Uterus (tissue), 4 donors: Measurements from ENCODE around the gene ELL2. TPM values are rescaled to one million over a fixed set of nuclear protein-coding genes. Genes with fewer than 3 reads are reported as not detected.

Experiments
- DNase-seq, 2 donors: peaks; one replicate each; pipeline ENCODE4 v3.0.0-alpha.2; 2019 to 2020
- H3K27ac ChIP-seq, 2 donors: fragments of 200-600 bp; sonication (generic); 1 replicate in 1 of 2; 2 replicates in 1 of 2; pipeline ENCODE4 v1.5.1; 2016 to 2018
- H3K27me3 ChIP-seq, 2 donors: fragments of 200-600 bp; sonication (generic); one replicate each; pipeline ENCODE4 v1.5.1; 2018 to 2019; ENCODE audit warnings: control low read depth in 1 of 2
- H3K36me3 ChIP-seq, 2 donors: fragments of 200-600 bp; sonication (generic); one replicate each; pipeline ENCODE4 v1.5.1; 2019; ENCODE audit warnings: control low read depth in 1 of 2
- H3K4me1 ChIP-seq, 2 donors: fragments of 200-600 bp; sonication (generic); one replicate each; pipeline ENCODE4 v1.5.1; 2018 to 2019; ENCODE audit warnings: control low read depth in 1 of 2
- H3K4me3 ChIP-seq, 2 donors: fragments of 200-600 bp; sonication (generic); 1 replicate in 1 of 2; 2 replicates in 1 of 2; pipeline ENCODE4 v1.5.1; 2018 to 2019; ENCODE audit warnings: mild to moderate bottlenecking in 1 of 2
- H3K9me3 ChIP-seq, 2 donors: fragments of 200-600 bp; sonication (generic); one replicate each; pipeline ENCODE4 v1.5.1; 2019; ENCODE audit warnings: control low read depth in 1 of 2
- CTCF ChIP-seq, 4 experiments: fragments of 200-600 bp in 2 of 4; fragments of 450-650 bp in 2 of 4; sonication (generic) in 2 of 4; IDR thresholded peaks; one replicate each; pipeline ENCODE4 v1.5.1; 2016 to 2019; ENCODE audit warnings: antibody characterized with exemption in 4 of 4, mild to moderate bottlenecking in 2 of 4, moderate library complexity in 1 of 4
- POLR2A ChIP-seq, 2 donors: fragments of 450-650 bp; IDR thresholded peaks; one replicate each; pipeline ENCODE4 v1.6.1; 2016; ENCODE audit warnings: antibody characterized with exemption in 2 of 2, mild to moderate bottlenecking in 1 of 2, moderate library complexity in 1 of 2
- intact Hi-C: fragments of 100-400 bp; cut with DNase I; formaldehyde crosslinking; loops from one replicate; pipeline ENCODE4 v1.15.1; 2023; ENCODE audit warnings: low total_unique reads
- total RNA-seq, 4 donors: library from RNA; depleted of rRNA in 3 of 4; stranded (reverse); fragments of >200 nt in 3 of 4; gene quantifications; one replicate each; pipeline versions ENCODE4 v1.1.0 to v1.2.4, GENCODE V29; 2014 to 2023
- donor health status: DM: yes; HTN: yes; CAD: no.

The ELL2 gene
- total RNA-seq, 4 donors from 2014 or later: 2.3 to 53.2 (median 16.0) TPM

GRCh38 chr5:95972196-95972595 is 10.5 kb upstream of the ELL2 start:
- no peak overlapping the region for H3K27ac ChIP-seq
- no peak for TF ChIP-seq POLR2A (IDR thresholded peaks at IDR 0.05)
- no peak for TF ChIP-seq CTCF (IDR thresholded peaks at IDR 0.05)
- no peaks in the 10 kb centered on the region for H3K27me3 ChIP-seq
- no peaks in the 10 kb centered on the region for H3K4me1 ChIP-seq
- DNase-seq: no peak
- intact Hi-C loops: no loop called here
- H3K9me3 ChIP-seq: no peaks in the 10 kb centered on the region
- H3K36me3 ChIP-seq: no peaks in the 10 kb centered on the region
- no peak overlapping the region for H3K4me3 ChIP-seq

GRCh38 chr5:95970359-95970704 is 8.7 kb upstream of the ELL2 start:
- H3K9me3 ChIP-seq: no peaks in the 10 kb centered on the region
- H3K4me3 ChIP-seq: no peak overlapping the region
- no peaks in the 10 kb centered on the region for H3K4me1 ChIP-seq
- H3K36me3 ChIP-seq: no peaks in the 10 kb centered on the region
- DNase-seq: no peak
- intact Hi-C loops: no loop called here
- H3K27me3 ChIP-seq: no peaks in the 10 kb centered on the region
- no peak overlapping the region for H3K27ac ChIP-seq
- no peak for TF ChIP-seq CTCF (IDR thresholded peaks at IDR 0.05)
- TF ChIP-seq POLR2A (IDR thresholded peaks at IDR 0.05): no peak

- Histone ChIP-seq H3K27ac (no peak overlapping the region), H3K36me3 (no peaks in the 10 kb centered on the region), H3K4me1 (no peaks in the 10 kb centered on the region), H3K27me3 (no peaks in the 10 kb centered on the region), H3K9me3 (no peaks in the 10 kb centered on the region), H3K4me3 (no peak overlapping the region)
- intact Hi-C loops: no loop called here
- TF ChIP-seq POLR2A (IDR thresholded peaks at IDR 0.05) (no peak), CTCF (IDR thresholded peaks at IDR 0.05) (no peak)
- no peak for DNase-seq
These were observed 8.2 kb upstream of the ELL2 start for GRCh38 chr5:95969651-95970358.

GRCh38 chr5:95969055-95969454 is 7.4 kb upstream of the ELL2 start:
- no peaks in the 10 kb centered on the region for H3K4me1 ChIP-seq
- H3K27me3 ChIP-seq: no peaks in the 10 kb centered on the region
- H3K4me3 ChIP-seq: no peak overlapping the region
- no peak for DNase-seq
- H3K36me3 ChIP-seq: no peaks in the 10 kb centered on the region
- no peak overlapping the region for H3K27ac ChIP-seq
- TF ChIP-seq POLR2A (IDR thresholded peaks at IDR 0.05): no peak
- no peak for TF ChIP-seq CTCF (IDR thresholded peaks at IDR 0.05)
- no peaks in the 10 kb centered on the region for H3K9me3 ChIP-seq
- intact Hi-C loops: no loop called here

- H3K36me3 ChIP-seq: no peaks in the 10 kb centered on the region
- TF ChIP-seq CTCF (IDR thresholded peaks at IDR 0.05): no peak
- TF ChIP-seq POLR2A (IDR thresholded peaks at IDR 0.05): no peak
- H3K27ac ChIP-seq: no peak overlapping the region
- intact Hi-C loops: no loop called here
- no peak for DNase-seq
- no peaks in the 10 kb centered on the region for H3K9me3 ChIP-seq
- no peak overlapping the region for H3K4me3 ChIP-seq
- no peaks in the 10 kb centered on the region for H3K4me1 ChIP-seq
- no peaks in the 10 kb centered on the region for H3K27me3 ChIP-seq
These were observed 5.6 kb upstream of the ELL2 start for GRCh38 chr5:95967236-95967635.
